GM19372 (cell line): ENCODE measurements around the gene HLCS.

Experiments
- ATAC-seq: cut with Tn5 transposase; IDR thresholded peaks from one replicate; pipeline ENCODE4 v1.9.1; 2021; ENCODE audit warnings: mild to moderate bottlenecking, low read depth, moderate library complexity; ENCODE audit not compliant: unreplicated experiment

Gene HLCS

DNA sequence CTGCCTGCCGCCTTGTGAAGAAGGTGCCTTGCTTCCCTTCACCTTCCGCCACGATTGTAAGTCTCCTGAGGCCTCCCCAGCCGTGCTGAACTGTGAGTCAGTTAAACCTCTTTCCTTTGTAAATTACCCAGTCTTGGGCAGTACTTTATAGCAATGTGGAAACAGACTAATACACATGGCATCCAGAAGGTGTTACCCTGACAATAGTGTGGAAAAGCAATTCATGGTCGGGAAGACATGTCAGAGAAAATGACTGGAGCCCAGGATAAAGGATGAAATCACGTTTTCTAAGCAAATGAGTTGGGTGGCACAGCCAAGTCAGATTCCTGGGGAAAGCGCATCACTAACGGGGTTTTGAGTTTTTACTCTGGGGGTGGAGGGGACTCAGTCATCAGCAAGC, 76.4 kb downstream of the HLCS start:
- ATAC-seq = no peak

DNA sequence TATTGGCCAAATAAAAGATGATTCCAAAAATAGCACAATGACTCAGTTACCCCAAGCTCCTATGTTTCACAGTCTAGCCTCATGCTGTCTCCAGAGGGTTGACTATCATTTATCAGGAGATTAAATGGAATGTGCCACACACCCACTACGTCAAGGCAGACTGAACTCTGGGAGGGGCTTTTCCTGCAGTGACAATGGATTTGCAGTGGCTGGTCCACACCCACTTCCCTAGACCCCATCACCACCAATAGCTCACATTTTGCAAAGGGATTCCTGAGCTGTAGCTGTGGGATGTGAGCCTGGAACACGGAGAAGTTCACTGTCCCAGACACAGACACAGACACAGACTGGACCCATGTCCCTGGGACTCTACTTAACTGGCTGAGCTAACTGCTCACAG, 77.1 kb downstream of the HLCS start:
- ATAC-seq = no peak

- ATAC-seq = no peak
These were observed 78.0 kb downstream of the HLCS start for GRCh38 chr21:36888466-36888865.

DNA sequence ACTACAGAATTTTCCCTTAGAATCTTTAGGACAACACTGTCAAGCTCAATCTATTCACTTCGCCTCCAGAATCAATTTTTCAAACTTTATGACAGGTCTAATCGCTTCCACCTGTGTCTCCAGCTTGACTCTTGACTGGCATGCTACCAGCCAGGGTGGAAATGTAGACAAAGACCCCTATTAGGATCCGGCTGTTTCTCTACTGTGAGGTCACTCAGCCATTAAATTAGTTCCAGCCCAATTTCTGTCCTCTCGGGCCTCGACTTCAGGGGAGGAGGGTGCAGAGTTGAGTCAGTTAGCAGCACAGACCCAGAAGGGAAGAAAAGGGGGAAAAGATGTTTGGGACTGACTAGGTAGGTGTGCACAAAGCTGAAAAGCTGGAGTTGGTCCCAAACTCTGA, 78.5 kb downstream of the HLCS start:
- no peak for ATAC-seq

DNA sequence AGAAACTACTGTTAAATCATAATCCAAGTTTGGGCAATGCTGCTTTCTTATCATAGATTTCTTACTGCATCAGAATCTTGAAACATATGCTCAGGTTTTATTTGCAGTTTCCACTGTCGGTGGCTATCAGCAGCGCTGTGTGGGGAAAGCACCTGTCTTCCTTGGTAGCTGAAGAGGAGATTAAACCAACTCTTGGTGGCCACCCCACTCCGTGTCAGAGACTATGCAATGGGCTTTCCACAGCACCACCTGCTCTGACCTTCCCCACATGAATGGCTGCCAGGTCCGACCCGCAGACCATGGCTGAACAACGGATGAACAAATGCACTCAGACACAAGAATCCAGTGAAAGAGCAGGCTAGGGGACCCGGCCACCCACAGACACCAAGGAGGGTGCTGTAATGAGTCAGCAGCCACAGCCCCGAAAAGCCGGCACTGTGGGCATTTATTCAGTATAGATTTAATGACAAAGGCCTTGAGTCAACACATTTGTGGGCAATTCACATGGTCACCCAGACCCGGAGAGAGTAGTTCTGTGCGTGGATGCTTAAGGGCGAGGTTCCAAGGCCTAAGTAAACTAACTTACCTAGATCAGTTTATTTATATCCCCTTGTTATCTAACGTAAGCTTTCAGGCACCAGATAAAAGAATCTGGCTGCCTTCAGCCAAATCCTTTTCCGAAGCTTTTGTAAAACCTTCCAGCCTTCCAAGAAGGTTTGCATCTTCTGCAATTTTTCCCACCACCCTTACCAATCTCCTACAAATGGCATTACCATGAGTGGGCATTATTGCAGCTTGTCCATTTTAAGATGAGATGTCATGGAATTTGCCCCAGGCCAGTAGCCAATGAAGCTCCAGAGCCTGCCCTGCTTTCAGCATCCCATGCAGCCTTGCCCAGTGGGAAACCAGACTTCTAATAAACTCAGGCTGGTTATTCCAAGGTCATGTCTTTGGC, 82.7 kb downstream of the HLCS start:
- ATAC-seq = no peak

GRCh38 chr21:36882776-36883175, 83.7 kb downstream of the HLCS start:
- no peak for ATAC-seq

GRCh38 chr21:36881228-36881627, 85.2 kb downstream of the HLCS start:
- ATAC-seq = no peak

DNA sequence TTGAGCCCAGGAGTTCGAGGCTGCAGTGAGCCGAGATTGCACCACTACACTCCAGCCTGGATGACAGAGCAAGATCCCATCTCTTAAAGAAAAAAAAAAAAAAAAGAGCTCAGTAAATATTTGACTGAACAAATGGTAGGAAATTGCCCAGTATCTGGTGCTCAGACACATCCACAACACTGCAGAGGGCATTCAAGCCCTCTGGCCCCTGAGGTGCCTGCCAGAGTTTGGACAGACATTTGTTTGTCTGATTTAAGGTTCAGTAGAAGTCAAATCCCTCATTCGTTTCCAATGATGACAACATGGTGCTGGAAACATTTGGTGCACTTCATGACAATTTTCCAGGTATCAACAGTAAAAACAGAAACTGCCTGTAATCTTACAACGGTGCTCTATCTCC, 86.6 kb downstream of the HLCS start:
- ATAC-seq = no peak

- ATAC-seq = no peak
These were observed 88.7 kb downstream of the HLCS start for GRCh38 chr21:36877741-36878140.

DNA sequence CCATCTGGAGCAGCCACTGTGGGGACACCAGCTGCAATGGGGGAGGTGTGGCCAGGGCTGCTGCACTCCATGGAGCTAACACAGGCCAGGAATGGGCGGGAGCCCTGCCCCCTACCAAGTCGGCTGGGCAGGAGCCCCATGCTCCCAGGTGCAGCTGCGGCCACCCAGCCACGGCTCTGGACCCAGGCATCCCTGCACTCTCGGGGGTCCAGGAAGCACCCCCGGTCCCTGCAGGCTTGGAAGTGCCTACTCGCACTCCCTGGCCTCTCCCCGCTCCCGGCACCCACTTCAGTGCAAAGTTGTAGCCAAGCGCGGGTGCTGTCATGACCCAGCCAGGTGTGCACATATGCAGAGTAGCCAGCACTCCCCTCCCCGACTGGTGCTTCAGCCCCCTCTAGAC, 91.8 kb downstream of the HLCS start:
- no peak for ATAC-seq

- ATAC-seq = no peak
These were observed 93.0 kb downstream of the HLCS start for GRCh38 chr21:36873513-36873912.

DNA sequence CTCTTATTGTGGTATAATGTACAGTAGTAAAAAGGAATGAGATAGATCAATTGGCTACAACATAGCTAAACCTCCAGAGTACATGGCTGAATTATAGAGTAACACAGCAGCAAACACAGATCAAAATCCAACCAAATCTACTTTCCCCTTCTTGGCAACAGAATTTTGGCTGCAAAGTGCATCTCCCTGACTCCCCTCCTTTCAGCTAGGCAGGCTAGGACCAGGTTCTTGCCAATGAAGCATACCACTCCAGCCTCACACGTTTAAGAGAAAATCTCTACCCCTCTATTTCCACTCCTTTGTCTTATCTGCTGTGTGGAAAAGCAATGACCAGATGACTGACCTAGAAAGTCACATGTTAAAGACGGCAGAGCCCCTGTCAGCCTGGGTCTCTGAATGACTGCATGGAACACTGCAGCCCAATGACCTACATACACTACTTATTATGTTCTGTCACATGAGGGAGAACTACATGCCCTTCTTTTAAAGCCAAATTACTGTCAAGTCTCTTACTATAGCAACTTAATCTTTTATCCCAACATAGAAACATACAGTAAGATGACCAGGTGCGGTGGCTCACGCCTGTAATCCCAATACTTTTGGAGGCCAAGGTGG, 99.1 kb downstream of the HLCS start:
- ATAC-seq = no peak

DNA sequence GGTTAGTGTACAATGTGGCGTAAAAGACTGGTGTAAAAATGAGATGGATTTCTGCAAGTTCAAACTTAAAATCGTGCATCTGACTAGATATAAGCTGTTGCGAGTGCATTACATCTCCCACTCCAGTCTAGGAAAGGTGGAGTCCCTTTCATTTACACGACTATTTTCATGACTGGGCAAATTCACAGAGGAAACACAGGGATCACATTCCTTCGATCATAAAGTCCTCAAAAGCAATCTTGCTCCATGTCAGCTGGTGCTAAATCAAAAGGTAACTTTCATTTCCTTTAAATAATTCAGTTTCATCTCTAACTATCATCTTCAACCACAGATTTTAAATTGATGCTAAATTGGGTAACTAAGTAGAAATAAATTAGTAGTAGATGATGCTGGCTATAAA, 100.0 kb downstream of the HLCS start:
- no peak for ATAC-seq

DNA sequence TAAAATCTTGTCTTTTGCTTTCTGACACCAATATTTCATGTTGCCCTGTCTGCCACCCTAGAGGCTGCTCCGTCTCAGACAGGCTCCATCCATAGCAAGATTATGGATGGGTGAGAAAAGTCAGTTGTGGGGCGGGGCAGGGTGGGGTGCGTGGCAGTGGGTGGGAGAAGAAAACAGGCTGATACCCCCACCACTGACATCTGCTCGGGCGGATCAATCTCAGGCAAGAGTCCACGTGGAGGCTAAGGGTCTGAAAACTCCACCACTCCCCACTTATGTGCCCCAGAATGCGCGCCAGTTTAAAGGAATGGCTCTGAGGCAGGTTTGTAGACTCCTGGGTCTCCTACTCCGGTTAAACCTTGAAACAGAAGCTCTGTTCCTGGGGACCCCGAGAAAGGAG, 101.5 kb downstream of the HLCS start:
- no peak for ATAC-seq

DNA sequence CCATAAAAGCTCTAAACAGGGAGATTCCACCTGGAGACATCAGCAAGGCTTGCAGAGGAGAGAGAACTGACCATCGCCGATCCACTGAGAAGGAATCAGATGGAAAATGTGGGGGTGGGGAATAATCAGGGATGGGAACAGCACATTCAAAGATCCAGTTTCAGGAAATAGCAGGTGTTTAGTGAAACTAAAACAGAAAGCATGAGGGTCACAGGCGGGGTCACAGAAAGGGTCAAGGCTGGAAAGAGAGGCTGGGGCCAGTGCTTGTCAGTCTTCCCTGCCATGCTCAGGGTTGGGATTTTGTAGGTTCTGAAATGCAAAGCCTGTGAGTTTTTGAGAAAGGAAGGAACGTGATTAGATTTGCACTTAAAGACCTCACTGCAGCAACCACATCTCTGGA, 103.2 kb downstream of the HLCS start:
- no peak for ATAC-seq

DNA sequence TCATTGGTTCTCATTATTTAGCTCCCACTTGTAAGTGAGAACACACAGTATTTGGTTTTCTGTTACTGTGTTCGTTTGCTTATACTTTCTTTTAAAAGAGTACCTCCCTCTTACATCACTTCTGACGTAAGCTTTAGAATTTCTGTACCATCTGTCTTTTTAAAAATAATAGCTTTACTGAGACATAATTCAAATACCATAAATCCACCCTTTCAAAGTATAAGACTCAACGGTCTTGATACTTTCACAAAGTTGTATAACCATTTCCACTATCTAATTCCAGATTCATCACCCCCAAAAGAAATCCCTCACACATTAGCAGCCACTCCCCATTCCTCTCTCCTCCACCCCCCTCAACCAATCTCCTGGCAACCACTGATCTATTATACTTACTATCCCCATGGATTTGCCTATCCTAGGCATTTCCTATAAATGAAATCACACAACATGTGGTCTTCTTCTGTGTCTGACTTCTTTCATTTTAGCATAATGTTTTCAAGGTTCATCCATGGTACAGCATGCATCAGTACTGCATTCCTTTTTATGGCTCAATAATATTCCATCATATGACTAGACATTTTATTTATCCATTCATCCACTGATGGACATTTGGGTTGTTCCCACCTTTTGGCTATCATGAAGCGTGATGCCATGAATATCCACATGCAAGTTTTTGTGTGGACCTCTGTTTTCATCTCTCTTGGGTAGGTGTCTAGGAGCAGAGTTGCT, 104.7 kb downstream of the HLCS start:
- ATAC-seq = no peak

GRCh38 chr21:36860736-36861594, 105.5 kb downstream of the HLCS start:
- no peak for ATAC-seq

DNA sequence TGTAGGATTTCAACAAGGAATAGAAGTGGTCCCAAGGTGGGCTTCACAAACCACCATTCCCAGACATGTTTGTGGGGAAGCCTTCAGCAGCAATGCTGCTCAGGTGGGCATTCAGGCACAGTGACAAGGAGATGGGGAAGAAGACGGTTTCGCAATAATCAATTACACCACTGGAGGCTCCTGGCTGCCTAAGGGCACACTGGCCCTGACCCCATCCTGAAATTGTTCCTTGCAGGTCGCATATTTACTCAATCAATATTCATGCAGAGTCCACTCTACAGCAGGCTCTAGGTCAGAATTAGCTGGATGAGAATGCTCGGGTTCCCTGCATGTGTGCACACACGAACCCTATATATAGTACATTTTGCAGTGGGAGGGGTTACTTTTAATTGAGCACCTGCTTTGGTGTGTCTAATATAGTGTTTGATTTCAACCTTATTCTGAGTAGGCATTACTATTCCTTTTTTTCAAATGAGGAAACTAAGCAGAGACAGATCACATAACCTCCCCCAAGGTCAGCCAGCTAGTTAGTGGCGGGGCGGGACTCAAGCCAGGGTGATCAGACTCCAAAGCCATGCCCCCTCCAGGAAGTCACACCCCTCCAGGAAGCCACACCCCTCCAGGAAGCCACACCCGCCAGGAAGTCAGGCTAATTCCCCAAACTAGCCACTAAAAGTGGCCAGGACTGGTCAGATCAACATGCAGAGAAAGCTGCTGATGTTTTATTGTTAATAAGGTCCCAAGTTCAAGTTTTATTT, 106.5 kb downstream of the HLCS start:
- ATAC-seq = no peak

DNA sequence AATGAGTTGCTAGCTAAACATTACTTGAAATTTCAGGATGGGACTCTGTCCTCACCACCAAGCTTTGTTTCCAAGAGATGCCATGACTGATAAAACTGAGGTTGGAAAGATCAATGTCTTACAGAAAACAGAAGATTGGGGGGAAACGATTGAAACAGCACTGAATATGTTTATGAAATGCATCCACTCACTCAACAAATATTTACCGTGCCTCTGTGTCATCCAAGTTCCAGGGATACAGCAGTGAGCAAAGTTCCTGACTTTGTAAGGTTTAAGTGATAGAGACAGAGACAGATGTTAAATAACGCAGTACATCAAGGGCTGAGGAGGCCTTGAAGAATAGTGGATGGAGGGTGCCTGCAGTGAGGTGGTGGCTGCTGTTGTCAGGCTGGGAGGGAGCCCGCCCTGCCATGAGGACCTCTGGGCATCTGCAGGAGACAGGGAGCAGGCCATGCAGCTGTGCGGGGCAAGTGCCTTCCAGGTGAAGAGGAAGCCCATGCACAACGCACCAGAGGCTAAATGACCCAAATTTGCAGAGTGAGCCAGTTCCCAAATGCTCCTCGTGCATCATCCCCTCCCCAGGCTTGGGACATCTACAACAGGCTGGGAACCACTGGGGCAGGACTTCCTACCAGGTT, 108.0 kb downstream of the HLCS start:
- ATAC-seq = no peak
